ENCODE measurements around the gene PTPRM. TPM values are rescaled to one million over a fixed set of nuclear protein-coding genes. Genes with fewer than 3 reads are reported as not detected.

PTPRM gene
- total and polyA plus RNA-seq, 4 donors = 9.2 to 23.0 (median 12.7) TPM

DNA sequence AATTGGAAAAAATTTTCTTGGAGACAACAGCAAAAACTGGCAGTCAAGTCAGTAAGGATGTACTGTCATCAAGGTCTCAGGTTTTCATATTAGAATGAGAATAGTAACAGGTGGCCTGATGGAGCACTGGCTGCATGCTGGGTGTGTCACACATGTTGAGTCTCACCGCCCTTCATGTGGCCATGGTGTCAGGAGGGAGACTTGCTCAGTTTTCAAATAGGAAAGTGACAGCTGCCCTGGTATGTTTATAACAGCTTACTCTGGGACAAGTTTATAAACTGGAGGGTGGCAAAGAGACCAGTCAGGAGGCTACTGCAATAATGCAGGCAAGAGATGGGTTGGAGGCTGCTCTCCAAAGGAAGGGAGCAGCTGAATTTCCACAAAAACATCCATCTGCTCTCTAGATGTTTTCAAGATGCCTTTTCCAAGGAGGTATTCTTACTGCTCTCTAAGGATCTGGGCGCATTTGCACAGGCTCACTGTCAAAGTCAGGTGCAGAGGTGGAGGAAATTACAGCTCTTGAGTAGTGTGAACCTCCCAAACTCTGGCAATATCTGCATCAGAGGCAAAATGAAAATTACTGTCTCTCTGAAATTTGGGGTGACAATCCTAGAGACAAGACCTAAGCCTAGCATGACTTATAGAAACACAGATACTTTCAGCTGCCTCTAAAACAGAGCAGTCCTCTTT, 720.2 kb downstream of the PTPRM start:
- no peak overlapping the region for H3K27ac ChIP-seq (ENCODE audit: low read depth in 1 of 2, low read length in 2 of 2)
- no peak overlapping the region for H3K4me3 ChIP-seq (ENCODE audit: low read depth in 1 of 3, low read length in 3 of 3)
- H3K9me3 ChIP-seq (ENCODE audit: control insufficient read depth in 4 of 4, low read length in 3 of 4) = no peaks in the 10 kb centered on the region
- no peak overlapping the region for H3K9ac ChIP-seq (ENCODE audit: low read depth in 1 of 2, low read length in 2 of 2)
- no peaks in the 10 kb centered on the region for H3K27me3 ChIP-seq (ENCODE audit: control insufficient read depth in 4 of 4, insufficient read depth in 4 of 4, low read length in 3 of 4)
- H3K4me1 ChIP-seq (ENCODE audit: control insufficient read depth in 4 of 4, insufficient read depth in 4 of 4, low read length in 3 of 4) = peaks cover 0 to 8% (median 6%) of the 10 kb centered on the region in 4 donors
- no peak for DNase-seq (ENCODE audit: low spot score)
- TF ChIP-seq HNF4A (conservative IDR thresholded peaks at IDR 0.05) = no peak
- TF ChIP-seq YY1 (IDR thresholded peaks at IDR 0.05) = no peak
- TF ChIP-seq, protein P1, sequence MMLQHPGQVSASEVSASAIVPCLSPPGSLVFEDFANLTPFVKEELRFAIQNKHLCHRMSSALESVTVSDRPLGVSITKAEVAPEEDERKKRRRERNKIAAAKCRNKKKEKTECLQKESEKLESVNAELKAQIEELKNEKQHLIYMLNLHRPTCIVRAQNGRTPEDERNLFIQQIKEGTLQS (IDR thresholded peaks at IDR 0.05) = no peak
- no peaks in the 10 kb centered on the region for H3K36me3 ChIP-seq (ENCODE audit: control insufficient read depth in 4 of 4, insufficient read depth in 3 of 4, low read depth in 1 of 4, low read length in 3 of 4)
- 95% methylated on average over 2 of the region's 2 CpGs for WGBS

DNA sequence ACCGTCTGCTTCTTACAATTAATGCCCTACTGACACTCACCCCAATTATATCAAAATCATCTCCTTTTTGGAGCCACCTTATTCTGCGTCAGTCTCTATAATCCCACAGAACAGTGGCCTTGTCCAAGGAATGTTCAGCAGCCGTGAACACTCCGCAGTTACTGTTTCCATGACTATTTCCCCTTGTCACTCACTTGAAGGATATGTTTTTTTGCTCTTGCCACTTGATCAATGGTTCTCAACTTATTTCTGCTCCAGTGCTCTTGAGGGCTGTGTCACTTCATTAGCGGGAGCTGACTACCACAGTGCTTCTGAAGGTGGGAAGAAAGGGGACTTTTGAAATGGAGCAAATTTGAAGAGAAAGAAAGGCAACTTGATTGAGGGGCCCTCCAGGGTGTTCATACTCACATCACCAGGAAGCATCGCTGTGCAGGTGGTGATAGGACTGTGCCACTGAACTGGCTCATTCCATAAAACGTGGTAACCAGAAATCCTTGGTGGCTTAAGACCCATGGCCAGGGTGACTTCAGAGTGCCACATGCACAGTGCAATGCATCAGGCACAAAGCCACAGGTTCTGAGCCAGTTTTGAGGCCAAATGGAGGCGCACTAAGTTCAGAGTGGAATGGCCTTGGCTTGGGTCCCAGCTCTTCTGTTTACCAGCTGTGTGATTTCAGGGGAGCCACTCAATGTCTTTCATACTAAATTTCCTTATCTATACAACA, 721.5 kb downstream of the PTPRM start:
- H3K4me3 ChIP-seq (ENCODE audit: low read depth in 1 of 3, low read length in 3 of 3) = no peak overlapping the region
- H3K27me3 ChIP-seq (ENCODE audit: control insufficient read depth in 4 of 4, insufficient read depth in 4 of 4, low read length in 3 of 4) = no peaks in the 10 kb centered on the region
- no peak for DNase-seq (ENCODE audit: low spot score)
- H3K4me1 ChIP-seq (ENCODE audit: control insufficient read depth in 4 of 4, insufficient read depth in 4 of 4, low read length in 3 of 4) = peaks cover 0 to 8% (median 6%) of the 10 kb centered on the region in 4 donors
- no peaks in the 10 kb centered on the region for H3K9me3 ChIP-seq (ENCODE audit: control insufficient read depth in 4 of 4, low read length in 3 of 4)
- H3K27ac ChIP-seq (ENCODE audit: low read depth in 1 of 2, low read length in 2 of 2) = no peak overlapping the region
- H3K9ac ChIP-seq (ENCODE audit: low read depth in 1 of 2, low read length in 2 of 2) = no peak overlapping the region
- WGBS = 77% methylated on average over 8 of the region's 8 CpGs
- no peaks in the 10 kb centered on the region for H3K36me3 ChIP-seq (ENCODE audit: control insufficient read depth in 4 of 4, insufficient read depth in 3 of 4, low read depth in 1 of 4, low read length in 3 of 4)
- TF ChIP-seq FOXA2 (IDR thresholded peaks at IDR 0.05) (peak; percentile 47), TAF1 (conservative IDR thresholded peaks at IDR 0.05) (no peak), RXRA (IDR thresholded peaks at IDR 0.05) (peak; percentile 89), NR2F2 (IDR thresholded peaks at IDR 0.05) (peak; percentile 64), SP1 (IDR thresholded peaks at IDR 0.05) (peak; percentile 44), RAD21 (IDR thresholded peaks at IDR 0.05) (peak; percentile 64), GABPA (IDR thresholded peaks at IDR 0.05 in 1 of 2, conservative IDR thresholded peaks at IDR 0.05 in 1 of 2) (no peak), HNF4G (IDR thresholded peaks at IDR 0.05) (no peak), YY1 (IDR thresholded peaks at IDR 0.05) (peak; percentile 83), EGR1 (IDR thresholded peaks at IDR 0.05; ENCODE audit: low read depth in 2 of 2) (no peak), JUND (IDR thresholded peaks at IDR 0.05) (peak; percentile 44 to 48), FOXA1 (IDR thresholded peaks at IDR 0.05) (peak; percentile 20), HNF4A (conservative IDR thresholded peaks at IDR 0.05) (peak; percentile 69 to 74)
- TF ChIP-seq, protein P2, sequence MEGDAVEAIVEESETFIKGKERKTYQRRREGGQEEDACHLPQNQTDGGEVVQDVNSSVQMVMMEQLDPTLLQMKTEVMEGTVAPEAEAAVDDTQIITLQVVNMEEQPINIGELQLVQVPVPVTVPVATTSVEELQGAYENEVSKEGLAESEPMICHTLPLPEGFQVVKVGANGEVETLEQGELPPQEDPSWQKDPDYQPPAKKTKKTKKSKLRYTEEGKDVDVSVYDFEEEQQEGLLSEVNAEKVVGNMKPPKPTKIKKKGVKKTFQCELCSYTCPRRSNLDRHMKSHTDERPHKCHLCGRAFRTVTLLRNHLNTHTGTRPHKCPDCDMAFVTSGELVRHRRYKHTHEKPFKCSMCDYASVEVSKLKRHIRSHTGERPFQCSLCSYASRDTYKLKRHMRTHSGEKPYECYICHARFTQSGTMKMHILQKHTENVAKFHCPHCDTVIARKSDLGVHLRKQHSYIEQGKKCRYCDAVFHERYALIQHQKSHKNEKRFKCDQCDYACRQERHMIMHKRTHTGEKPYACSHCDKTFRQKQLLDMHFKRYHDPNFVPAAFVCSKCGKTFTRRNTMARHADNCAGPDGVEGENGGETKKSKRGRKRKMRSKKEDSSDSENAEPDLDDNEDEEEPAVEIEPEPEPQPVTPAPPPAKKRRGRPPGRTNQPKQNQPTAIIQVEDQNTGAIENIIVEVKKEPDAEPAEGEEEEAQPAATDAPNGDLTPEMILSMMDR (IDR thresholded peaks at IDR 0.05; ENCODE audit: low read depth, low read length, missing input control) = no peak
- TF ChIP-seq, protein P3, sequence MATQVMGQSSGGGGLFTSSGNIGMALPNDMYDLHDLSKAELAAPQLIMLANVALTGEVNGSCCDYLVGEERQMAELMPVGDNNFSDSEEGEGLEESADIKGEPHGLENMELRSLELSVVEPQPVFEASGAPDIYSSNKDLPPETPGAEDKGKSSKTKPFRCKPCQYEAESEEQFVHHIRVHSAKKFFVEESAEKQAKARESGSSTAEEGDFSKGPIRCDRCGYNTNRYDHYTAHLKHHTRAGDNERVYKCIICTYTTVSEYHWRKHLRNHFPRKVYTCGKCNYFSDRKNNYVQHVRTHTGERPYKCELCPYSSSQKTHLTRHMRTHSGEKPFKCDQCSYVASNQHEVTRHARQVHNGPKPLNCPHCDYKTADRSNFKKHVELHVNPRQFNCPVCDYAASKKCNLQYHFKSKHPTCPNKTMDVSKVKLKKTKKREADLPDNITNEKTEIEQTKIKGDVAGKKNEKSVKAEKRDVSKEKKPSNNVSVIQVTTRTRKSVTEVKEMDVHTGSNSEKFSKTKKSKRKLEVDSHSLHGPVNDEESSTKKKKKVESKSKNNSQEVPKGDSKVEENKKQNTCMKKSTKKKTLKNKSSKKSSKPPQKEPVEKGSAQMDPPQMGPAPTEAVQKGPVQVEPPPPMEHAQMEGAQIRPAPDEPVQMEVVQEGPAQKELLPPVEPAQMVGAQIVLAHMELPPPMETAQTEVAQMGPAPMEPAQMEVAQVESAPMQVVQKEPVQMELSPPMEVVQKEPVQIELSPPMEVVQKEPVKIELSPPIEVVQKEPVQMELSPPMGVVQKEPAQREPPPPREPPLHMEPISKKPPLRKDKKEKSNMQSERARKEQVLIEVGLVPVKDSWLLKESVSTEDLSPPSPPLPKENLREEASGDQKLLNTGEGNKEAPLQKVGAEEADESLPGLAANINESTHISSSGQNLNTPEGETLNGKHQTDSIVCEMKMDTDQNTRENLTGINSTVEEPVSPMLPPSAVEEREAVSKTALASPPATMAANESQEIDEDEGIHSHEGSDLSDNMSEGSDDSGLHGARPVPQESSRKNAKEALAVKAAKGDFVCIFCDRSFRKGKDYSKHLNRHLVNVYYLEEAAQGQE (IDR thresholded peaks at IDR 0.05) = no peak
- TF ChIP-seq, protein P4, sequence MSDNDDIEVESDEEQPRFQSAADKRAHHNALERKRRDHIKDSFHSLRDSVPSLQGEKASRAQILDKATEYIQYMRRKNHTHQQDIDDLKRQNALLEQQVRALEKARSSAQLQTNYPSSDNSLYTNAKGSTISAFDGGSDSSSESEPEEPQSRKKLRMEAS (IDR thresholded peaks at IDR 0.05) = peak; percentile 77
- TF ChIP-seq, protein P5, sequence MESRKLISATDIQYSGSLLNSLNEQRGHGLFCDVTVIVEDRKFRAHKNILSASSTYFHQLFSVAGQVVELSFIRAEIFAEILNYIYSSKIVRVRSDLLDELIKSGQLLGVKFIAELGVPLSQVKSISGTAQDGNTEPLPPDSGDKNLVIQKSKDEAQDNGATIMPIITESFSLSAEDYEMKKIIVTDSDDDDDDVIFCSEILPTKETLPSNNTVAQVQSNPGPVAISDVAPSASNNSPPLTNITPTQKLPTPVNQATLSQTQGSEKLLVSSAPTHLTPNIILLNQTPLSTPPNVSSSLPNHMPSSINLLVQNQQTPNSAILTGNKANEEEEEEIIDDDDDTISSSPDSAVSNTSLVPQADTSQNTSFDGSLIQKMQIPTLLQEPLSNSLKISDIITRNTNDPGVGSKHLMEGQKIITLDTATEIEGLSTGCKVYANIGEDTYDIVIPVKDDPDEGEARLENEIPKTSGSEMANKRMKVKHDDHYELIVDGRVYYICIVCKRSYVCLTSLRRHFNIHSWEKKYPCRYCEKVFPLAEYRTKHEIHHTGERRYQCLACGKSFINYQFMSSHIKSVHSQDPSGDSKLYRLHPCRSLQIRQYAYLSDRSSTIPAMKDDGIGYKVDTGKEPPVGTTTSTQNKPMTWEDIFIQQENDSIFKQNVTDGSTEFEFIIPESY (IDR thresholded peaks at IDR 0.05) = no peak
- TF ChIP-seq, protein P1 (IDR thresholded peaks at IDR 0.05) = no peak
